ENCODE data around the gene FER. TPM values are rescaled to one million over a fixed set of nuclear protein-coding genes. Genes with fewer than 3 reads are reported as not detected.
A peak's percentile ranks its signal among the peaks of the same experiment; 100 is the strongest.

FER gene
- total and polyA plus RNA-seq, 9 of the 15 experiments (the other 6 are each of a cell fraction or from before 2014, with no cell fraction given): 6.7 to 18.2 (median 8.9) TPM

GRCh38 chr5:108711898-108712297 lies 35.8 kb upstream of the FER start:
- no TSS peak for BruUV-seq (replicated peaks)
- intact Hi-C loops (cut with micrococcal nuclease) (no loop called here), in situ Hi-C loops (cut with MboI) (no loop called here)
- H3K9me1 ChIP-seq (ENCODE audit: control insufficient read depth, insufficient read depth, low read length): no peaks in the 10 kb centered on the region
- H3K9me3 ChIP-seq (replicated peaks; ENCODE audit: control insufficient read depth, insufficient read depth, low read depth, low read length): no peaks in the 10 kb centered on the region
- H3K4me1 ChIP-seq (replicated peaks in 1 of 2; ENCODE audit: control insufficient read depth in 2 of 2, insufficient read depth in 2 of 2, low read length in 2 of 2): no peaks in the 10 kb centered on the region; a peak in 2 of 5 replicates
- WGBS (ENCODE audit: insufficient coverage, low coverage, missing lambda C conversion rate): 40% methylated on average over 3 of the region's 3 CpGs
- H4K20me1 ChIP-seq (replicated peaks; ENCODE audit: control insufficient read depth, insufficient read depth, low read length): no peaks in the 10 kb centered on the region
- no peak overlapping the region for H3K4me3 ChIP-seq
- H3K9ac ChIP-seq (ENCODE audit: insufficient read depth in 1 of 2, low read depth in 2 of 2, low read length in 2 of 2): no peak overlapping the region
- no peak overlapping the region for H3K27ac ChIP-seq (ENCODE audit: extremely low read depth, low read depth, low read length)
- H3K36me3 ChIP-seq (ENCODE audit: control insufficient read depth, insufficient read depth, low read length): no peaks in the 10 kb centered on the region
- no peaks in the 10 kb centered on the region for H3K27me3 ChIP-seq (ENCODE audit: control insufficient read depth in 2 of 2, insufficient read depth in 2 of 2, low read length in 2 of 2)
- FAIRE-seq (no peak), DNase-seq (ENCODE audit: extremely low read depth in 1 of 4, low spot score in 3 of 4) (no peak), ATAC-seq (no peak)
- H3K79me2 ChIP-seq (ENCODE audit: control insufficient read depth, insufficient read depth, low read length): no peaks in the 10 kb centered on the region
- H3K4me2 ChIP-seq (ENCODE audit: insufficient read depth, low read length): no peak overlapping the region
- ChIA-PET CTCF (ENCODE audit: low intra/inter-chr PET ratio) (no interaction called here), POLR2A (interaction anchor here (0.6 kb wide), 1 partner anchor 18 kb away, joined by 3 read pairs; no protein-coding TSS in a partner anchor)
- TF ChIP-seq NCOA2 (IDR thresholded peaks at IDR 0.05; ENCODE audit: partially characterized antibody in 2 of 2) (peak in 1 of 2 experiments; percentile 62), NR2F6 (CRISPR knock-in tag; IDR thresholded peaks at IDR 0.05) (no peak)
- no peak overlapping the region for H2AFZ ChIP-seq (ENCODE audit: low read depth, low read length)

- Histone ChIP-seq H3K9me3 (replicated peaks; ENCODE audit: control insufficient read depth, insufficient read depth, low read depth, low read length) (no peaks in the 10 kb centered on the region), H3K79me2 (ENCODE audit: control insufficient read depth, insufficient read depth, low read length) (no peaks in the 10 kb centered on the region), H4K20me1 (replicated peaks; ENCODE audit: control insufficient read depth, insufficient read depth, low read length) (no peaks in the 10 kb centered on the region), H2AFZ (ENCODE audit: low read depth, low read length) (peak overlapping the region; percentile 48), H3K9me1 (ENCODE audit: control insufficient read depth, insufficient read depth, low read length) (no peaks in the 10 kb centered on the region), H3K36me3 (ENCODE audit: control insufficient read depth, insufficient read depth, low read length) (no peaks in the 10 kb centered on the region), H3K27ac (ENCODE audit: extremely low read depth, low read depth, low read length) (no peak overlapping the region), H3K4me3 (no peak overlapping the region), H3K4me1 (replicated peaks in 1 of 2; ENCODE audit: control insufficient read depth in 2 of 2, insufficient read depth in 2 of 2, low read length in 2 of 2) (no peaks in the 10 kb centered on the region; a peak in 1 of 5 replicates), H3K9ac (ENCODE audit: insufficient read depth in 1 of 2, low read depth in 2 of 2, low read length in 2 of 2) (no peak overlapping the region), H3K4me2 (ENCODE audit: insufficient read depth, low read length) (no peak overlapping the region), H3K27me3 (ENCODE audit: control insufficient read depth in 2 of 2, insufficient read depth in 2 of 2, low read length in 2 of 2) (no peaks in the 10 kb centered on the region)
- CTCF ChIA-PET (ENCODE audit: low intra/inter-chr PET ratio): no interaction called here
- 31% methylated on average over 3 of the region's 3 CpGs for WGBS (ENCODE audit: insufficient coverage, low coverage, missing lambda C conversion rate)
- intact Hi-C loops (cut with micrococcal nuclease): no loop called here
- in situ Hi-C loops (cut with MboI): no loop called here
- no TSS peak for BruUV-seq (replicated peaks)
- no peak for FAIRE-seq
- peak; percentile 82 for ATAC-seq
- POLR2A ChIA-PET: no interaction called here
- TF ChIP-seq ZNF232 (CRISPR knock-in tag; IDR thresholded peaks at IDR 0.05) (no peak), CREB5 (CRISPR knock-in tag; IDR thresholded peaks at IDR 0.05) (no peak), ZC3H8 (IDR thresholded peaks at IDR 0.05) (no peak)
- DNase-seq (ENCODE audit: extremely low read depth in 1 of 4, low spot score in 3 of 4): no peak
These were observed 32.3 kb upstream of the FER start for GRCh38 chr5:108715408-108715807.
